GM12801 (cell line): Measurements from ENCODE around the gene NPHP4.

Experiments used
- TF ChIP-seq, protein P1 (sequence below): IDR thresholded peaks from one replicate; pipeline ENCODE4 v1.5.1; 2011; ENCODE audit warnings: control low read depth; ENCODE audit not compliant: insufficient read length; ENCODE audit errors: extremely low read depth

NPHP4 gene

DNA sequence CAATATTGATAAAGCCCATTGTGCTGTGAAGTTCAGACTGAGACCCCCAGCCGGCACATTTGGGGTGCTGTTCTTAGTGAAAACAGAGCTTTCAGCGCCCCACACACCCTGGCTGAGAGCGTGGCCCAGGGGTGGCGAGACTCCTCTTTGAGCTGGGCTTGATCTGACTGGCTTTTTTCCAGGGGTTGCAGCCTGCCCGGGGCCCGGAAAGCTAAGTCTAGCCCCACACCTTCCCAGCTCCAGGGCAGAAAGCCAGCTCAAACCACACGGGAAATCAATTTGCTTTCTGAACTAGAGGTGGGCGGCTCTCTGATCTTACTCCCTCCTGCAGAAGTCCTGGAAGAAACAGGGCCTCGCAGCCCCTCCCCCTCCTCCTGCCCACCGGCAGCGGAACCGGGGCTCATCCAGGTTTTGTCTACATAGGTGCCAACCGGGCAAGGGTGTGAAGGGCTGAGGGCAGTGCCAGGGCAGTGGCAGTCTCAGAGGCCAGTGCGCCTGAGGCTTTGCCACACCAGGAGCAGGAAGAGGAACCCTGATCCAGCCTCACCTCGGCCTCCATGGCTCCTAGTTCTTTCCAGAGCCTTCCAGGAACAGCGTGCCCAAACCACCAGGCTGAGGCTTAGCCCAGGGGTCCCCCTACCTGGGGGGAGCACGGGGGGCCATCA is 155.3 kb downstream of the NPHP4 start:
- TF ChIP-seq, protein P1, sequence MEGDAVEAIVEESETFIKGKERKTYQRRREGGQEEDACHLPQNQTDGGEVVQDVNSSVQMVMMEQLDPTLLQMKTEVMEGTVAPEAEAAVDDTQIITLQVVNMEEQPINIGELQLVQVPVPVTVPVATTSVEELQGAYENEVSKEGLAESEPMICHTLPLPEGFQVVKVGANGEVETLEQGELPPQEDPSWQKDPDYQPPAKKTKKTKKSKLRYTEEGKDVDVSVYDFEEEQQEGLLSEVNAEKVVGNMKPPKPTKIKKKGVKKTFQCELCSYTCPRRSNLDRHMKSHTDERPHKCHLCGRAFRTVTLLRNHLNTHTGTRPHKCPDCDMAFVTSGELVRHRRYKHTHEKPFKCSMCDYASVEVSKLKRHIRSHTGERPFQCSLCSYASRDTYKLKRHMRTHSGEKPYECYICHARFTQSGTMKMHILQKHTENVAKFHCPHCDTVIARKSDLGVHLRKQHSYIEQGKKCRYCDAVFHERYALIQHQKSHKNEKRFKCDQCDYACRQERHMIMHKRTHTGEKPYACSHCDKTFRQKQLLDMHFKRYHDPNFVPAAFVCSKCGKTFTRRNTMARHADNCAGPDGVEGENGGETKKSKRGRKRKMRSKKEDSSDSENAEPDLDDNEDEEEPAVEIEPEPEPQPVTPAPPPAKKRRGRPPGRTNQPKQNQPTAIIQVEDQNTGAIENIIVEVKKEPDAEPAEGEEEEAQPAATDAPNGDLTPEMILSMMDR, result no peak

DNA sequence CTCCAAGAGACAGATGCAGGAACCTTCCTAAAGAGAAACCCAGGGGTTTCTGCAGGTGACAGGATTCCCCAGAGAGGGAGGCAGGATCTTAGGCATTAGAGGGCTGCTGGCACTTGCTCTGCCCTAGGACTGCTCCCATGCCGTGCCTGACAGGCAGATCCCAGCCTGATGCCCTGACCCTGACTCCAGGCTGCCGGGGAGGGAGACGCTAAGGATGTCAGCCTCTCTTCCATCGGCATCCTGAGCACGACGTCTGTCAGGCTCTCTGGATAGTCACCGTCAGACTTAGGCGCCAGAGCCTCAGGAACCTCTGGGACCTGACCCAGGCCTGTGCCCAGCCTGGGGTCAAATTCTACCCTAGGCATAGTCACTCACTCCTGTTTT is 157.1 kb downstream of the NPHP4 start:
- TF ChIP-seq, protein P1, result no peak

DNA sequence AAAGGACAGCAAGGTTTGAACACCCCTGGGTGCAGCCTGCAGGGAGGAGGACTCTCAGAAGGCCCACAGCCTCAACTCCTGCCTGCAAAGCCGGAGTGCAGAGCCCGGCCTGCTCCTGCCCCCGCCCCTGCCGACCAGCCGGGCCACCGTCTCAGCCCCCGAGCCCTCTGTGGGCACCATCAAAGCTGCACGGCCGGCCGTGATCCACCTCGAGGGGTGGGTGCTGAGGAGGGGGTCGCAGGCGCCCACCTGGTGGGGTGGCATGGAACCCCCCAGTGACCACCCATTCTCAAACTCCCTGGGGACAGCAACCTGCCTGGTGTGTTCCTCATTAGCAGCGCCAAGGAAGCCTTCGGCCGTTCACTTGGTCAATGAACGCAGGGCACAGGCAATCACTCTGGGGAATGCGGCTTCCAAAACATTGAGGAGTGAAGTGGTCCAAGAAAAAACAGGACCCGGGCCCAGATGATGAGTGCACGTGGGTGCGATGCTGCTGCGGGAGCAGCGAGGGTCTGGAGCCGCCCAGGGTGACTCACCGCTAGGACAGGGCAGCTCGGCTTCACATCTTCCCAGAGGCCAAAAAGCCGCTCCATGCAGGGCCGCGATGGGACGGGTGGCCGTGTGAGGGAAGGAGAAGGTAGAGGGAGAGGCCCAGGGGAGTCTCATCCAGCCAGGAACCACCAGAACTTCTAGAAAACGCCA is 157.6 kb downstream of the NPHP4 start:
- TF ChIP-seq, protein P1, result no peak

DNA sequence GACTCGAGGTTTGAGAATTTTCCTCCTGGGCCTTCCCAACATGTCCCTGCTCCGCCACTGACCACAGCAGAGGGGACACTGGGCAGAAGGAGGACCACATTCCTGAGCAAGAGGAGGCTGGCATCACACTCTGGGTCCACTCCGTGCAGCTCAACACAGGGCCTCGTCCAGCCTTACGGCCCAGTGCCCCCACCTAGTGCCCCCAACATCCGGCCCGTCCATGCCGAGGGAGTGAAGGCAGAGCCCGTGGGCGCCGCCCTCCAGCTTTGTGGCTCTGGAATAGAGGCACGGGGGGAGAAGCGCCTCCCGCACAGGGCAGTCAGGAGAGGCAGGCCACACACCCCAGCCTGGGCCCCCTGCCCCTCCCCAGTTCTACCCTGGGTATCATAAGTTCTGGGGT is 158.3 kb downstream of the NPHP4 start:
- TF ChIP-seq, protein P1, result no peak

DNA sequence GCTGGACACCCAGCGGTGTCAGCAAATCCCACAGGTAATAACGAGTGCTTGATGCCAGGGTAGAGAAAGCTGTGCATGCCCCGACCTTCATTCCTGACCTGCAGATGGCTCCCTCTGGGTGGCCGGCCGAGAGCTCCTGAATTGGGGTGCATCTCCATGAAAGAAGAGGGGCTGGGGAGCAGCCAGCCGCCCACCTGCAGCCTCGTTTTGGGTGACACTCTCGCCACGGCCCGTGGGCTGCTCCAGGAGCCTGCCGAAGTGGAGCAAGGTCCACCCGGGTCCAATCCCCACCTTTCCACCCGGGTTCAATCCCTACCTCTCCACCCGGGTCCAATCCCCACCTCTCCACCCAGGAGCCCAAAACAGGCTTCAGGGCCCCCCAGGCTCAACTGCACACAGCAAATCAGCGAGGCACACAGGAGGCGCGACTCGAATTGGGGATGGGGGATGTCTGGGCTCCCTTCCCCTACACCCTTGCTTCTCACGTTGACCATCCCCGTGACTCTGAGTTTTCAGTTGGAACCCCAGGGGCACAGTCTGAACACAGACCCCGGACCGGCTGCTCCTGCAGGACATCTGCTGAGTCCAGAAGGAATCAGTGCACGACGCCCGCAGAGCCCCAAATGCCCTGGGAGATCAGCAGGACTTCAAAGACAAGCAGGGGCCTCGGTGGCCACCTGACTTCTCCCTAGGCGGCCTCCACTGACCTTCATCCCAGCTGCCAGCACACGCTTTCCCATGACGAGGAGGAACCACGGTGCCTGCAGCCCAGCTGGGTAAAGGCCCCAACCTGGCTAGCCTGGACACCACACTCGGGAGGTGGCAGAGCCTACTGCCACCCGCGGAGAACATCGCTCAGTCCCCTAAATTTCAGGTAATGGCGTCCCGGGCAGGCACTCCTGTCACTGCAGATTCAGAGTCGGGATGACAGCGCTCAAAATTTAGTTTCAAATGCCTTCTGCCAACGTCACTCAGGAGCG is 159.0 kb downstream of the NPHP4 start:
- TF ChIP-seq, protein P1, result no peak

DNA sequence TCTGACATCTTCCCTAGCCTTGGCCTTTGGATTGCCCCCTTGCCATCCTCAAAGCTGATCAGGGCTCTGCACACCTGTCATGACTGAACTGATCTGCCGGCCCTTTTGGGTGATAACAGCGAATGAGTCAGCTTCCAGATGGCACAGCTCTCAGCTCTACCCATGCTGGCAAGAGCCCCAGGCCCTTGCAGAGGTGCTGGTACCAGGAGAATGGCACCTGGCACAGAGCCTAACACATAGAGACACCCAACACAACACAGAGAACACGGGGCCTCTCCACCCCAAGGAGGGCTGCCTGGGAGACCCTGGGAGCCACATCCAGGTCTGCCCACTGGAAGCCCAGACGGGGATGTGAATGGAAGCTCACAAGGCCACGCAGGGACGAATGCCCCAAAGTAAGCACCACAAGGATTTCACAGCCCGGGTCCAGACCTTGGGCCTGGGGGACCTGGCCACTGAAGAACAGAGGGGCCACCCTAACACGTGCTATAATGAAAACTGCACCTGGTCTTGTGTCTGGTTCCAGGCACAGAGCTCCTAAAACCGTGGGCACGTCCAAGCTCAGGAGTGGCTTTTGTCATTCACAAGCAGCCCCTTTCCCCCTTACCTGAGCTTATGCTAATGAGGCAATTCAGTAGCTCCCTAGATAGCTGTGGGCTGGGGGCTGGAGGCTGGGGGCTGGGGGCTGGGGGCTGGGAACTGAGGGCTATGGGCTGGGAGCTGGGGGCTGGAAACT is 160.5 kb downstream of the NPHP4 start:
- TF ChIP-seq, protein P1, result no peak
